IPS DF 4.7 (cell line): ENCODE data around the gene CBX8.

Source experiments
- DNase-seq: peaks from one replicate; pipeline ENCODE4 v3.0.0-alpha.2; 2013; ENCODE audit warnings: low spot score; ENCODE audit errors: extremely low read depth

The CBX8 gene

DNA sequence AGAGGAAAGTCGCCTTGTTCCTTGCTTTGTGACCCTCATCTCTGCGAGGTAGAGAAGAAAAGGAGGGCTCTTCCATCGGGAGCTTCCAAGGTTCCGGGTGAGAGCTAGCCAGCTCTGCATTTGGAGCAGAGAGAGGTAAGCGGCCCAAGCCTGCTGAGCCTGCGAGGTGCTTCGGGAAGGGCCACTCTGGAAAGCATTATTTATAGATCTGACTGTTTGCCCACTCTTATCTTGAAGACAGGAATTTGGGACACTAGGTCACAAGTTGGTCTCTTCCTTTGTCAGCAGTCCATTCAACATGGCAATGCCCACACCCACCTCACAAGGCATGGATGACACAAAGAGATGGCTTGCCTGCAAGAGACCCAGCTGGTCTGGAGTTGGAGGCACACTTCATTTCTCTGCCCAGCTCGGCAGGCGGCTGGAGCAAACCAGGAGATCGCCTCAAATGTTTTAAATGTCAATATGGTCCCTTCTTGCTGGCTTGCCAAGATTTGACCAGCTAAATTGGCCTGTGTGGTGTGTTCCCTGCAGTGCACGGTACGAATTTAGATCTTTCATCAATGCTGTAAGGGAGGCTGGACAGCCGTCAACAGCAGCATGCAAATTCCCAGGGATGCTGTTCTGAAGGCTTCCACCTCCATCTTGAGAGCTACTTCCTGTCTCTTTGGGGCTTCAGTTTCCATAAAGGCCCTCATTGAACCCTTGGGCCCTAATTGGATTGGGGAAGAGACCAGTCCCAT is 22.8 kb upstream of the CBX8 start:
- DNase-seq: no peak

DNA sequence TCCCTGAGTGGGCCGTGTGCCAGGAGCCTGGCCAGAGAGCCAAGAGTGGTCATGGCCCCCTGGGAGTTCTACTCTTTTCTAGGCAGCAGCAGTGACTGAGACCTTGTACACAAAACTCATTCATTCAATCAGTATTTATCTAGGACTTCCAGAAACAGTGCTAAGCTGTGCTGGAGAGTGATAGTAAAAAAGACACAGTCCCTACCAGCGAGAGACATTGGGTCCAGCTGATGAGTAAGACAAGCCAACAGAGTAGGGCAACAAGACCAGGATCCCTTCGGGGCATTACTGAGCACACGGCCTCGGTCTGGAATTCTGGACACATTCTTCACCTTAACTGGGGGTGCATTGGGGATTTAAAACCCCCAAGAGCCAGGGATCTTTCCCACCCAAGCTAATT is 22.2 kb upstream of the CBX8 start:
- DNase-seq: no peak

DNA sequence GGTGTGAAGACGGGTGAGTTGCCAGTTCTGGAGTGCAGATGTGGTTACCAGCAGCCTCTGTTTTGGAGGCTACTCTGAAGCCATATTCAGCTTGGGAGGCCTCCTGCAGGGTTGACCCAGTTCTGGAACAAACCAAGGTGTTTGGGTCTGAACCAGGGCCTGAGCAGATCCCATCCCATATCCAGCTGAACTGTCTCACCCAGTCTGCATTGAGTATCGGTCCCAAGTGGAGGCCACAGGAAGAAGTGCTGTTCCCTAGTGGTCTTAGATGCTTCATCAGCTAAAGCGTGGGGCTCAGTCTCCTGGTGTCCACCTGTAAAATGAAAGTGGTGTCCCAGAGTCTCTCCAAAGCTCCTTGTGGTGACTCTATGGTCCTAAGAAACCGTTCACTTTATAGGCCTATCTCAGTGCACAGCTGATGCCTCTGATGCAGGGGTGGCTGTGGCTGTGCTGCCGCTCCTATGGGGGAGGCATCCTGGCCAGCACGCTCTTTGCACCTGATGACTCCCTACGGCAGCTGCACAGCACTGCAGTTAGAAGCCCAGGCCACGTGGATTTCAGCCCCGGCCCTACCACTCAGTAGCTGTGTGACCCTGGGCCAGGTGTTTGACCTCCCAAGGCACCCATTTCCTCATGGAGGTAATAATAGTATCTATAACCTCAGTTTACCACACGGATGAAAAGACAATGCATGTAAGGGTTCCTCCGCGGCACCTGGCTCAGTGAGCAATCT is 21.3 kb upstream of the CBX8 start:
- no peak for DNase-seq

DNA sequence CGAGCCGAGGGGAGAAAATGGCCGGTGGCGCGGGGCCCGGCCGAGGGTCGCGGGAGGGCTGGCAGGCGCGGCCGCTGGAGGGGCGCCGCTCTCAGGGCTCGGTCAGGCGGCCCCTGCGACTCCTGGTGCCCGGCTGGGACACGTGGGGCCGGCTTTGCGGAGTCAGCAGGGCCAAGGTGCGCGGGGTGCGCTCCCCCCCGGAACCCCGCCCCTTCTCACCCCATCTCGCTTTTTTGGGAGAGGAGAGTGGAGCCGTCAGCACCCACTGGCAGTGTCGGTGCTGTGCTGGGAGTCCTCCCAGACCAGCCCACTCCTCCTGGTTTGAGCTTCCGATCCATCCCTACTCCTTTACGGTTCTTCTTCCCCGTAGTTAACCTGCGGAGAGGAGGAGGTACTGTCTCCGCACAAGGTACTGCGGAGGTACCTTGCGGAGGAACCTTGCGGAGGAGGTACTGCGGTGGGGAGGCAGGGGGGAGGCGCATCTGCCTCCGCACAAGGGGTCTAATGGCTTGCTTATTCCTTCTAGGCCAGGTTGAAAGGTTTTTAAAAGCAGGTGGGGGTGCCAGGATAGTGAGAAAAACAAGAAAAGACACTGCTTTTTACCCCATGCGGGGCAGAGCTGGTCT is 19.1 kb upstream of the CBX8 start:
- no peak for DNase-seq

DNA sequence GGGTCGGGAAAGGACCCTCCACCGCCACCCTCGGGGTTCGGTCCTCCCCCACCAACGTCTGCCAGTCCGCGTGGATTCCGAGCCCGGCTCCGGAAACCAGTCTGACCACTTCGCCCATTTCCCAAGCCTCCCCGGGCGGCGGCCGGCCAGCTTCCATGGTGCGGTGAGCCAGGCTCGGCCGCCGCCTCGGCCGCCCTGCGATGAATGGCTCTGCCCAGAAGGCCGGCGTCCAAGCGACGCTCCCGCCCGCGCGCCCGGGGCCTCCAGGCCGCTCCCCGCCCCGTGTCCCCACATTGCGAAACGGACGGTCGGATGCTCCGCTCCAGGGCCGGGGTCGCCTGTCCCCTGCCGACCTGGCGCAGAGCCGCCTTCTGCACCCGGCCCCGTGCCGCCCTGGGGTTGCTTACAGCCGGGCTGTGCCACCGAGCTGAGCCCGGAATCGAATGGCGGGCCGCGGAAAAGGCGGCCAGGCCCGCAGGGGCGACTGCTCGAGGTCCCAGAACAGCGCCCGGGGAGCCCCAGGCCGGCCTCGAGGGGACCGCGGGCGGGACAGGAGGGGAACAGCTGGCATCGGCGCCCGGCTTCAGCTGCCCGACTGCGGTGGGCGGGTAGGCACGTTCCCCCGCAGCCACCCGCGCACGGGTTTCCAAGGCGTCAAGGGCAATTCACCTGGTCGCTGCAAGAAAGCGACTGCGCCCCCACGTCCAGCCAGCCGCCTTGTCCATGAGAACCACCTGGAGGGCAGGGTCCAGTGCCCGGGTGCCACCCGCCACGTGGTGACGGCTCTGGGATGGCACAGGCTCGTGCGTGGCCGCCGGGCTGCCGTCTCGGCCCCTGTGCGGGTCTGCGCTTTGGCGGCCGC is 18.3 kb upstream of the CBX8 start:
- DNase-seq: no peak

DNA sequence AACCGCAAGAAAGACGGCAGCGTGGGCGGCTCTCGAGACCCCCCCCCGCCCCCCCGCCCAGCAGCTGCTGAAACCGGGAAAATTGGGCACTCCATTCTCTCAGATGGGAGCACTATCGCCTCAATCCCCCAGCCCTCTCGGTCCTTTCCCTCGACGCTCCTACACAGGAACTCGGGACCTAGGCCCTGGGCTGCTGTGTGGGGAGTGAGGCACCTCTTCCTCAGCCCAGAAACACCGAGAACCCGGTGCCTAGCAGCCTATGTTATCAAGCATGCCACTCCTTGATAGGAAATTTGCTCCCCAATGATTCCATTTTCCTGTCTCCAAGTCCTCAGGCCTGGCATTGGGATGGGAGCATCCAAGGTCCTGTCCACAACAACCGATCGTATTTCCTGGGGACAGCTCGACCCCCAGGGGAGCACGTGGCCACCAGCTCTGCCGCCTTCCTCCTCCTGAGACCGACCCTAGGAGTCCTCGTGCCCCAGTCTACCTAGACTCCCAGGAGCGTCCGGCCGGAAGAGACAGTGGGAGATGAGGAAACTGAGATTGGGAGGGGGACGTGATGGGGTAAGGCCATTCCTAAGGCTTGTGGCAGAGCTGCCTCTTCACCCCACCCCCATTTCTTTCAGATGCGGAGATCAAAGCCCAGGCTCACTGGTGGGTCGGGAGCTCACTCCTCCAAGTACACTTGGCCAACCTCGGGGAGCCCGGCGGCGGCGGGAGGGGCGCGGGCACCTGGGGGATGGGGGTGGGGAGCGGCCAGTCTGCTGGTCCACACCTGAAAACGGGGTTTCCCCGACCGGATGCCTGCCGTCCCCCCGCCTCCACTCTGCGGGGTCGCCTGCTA is 17.5 kb upstream of the CBX8 start:
- DNase-seq: no peak

DNA sequence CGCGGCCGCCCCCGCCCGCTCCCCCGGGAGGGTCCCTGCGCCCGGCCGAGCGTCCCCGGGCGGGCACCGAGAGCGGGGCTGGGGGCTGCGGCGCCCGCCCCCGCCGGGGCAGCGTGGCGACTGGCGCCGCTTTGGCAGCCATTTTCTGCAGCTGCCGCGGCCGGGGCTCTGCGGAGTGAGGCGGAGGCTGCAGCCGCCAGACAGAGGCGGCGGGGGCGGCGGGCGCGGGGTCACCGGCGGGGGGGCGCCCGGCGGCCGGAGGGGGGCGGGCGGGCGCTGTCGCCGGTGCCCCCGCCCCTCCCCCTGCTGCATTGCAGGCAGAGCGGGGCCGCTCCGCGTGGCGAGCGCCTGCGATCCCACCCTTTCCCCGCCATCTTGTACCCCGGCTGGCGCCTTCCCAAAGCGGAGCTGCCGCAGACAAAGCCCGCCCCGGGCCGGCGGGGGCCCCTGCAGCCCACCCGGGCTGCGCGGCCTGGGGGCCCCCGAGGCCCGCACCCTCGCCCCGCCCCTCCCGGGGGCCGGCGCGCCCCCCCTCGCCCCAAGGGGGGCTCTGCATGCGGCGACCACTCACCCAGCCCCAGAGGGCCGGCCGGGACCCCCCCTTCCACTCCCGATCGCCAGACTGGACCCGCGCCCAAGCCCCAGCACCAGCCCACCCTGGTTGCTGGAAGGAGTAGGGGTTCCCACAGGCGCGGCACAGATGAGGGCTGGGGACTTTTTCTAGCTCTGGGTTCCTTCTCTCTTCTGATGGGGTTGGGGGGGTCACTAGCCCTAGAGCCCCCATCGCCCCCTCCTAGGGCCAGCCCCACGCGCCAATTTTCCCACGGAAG is 16.6 kb upstream of the CBX8 start:
- DNase-seq: no peak

DNA sequence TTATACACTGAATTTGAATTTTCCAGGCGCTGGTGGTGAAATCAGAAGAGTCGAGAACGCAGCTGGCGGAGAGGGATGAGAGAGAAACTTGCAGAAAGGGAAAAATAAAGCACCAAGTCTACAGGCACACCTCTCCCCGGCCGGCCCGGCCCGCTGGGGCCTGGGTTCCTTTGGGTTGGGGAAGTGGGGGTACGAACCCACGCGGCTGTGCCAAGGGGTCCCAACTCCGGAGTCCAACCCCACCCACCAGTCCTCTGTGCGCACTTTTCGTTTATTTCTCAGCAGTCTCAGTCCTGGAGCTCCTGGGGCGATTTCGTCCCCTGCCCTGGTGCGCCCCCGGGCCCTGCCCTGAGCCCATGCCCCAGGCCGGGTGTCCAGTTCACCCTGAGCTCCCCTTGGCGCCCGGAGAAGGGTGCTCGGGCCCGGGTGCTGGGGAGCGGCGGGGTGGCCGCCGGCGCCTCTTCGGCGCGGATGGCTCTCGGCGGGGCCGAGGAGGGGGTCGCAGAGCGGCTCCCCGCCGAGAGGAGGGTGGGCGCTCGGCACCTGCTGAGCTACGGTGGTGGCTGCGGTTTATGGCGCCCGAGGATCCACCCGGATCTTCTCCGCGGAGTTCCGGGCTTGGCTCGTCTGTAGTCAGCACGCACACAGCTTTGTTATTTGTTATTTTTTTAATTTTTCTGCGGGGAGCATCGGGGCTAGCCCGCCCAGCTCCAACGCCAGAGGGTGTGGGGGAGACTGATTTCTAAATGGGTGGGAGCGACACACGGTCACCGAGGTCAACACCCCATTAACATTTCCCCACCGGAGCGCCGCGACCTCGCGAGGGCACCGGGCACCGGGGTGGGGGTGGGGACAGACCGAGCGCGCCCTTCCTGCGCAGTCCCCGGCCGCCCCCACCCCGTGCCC is 15.7 kb upstream of the CBX8 start:
- no peak for DNase-seq

DNA sequence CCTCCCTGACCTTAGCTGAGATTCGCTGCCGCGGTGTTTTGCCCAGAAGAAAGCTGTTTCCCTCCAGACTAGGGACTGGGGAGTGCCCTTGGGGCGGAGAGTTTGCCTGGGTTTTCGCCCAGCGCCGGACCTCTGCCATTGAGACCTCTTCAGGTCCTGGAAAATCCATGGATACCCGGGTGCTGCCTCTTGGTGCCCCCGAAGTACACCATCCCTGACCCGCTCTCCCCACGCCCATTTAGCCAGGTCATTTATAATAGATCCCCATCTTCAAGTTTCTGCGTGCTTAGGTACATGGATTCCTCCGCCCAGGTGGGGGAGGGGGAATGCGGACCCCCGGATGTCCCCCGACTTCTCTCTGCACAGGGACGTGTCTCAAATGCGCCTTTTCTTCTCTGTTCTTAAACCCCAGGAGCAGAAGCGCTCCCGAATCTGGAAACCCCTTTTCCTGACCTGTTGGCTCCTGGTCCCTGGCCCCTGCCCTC is 15.0 kb upstream of the CBX8 start:
- no peak for DNase-seq

DNA sequence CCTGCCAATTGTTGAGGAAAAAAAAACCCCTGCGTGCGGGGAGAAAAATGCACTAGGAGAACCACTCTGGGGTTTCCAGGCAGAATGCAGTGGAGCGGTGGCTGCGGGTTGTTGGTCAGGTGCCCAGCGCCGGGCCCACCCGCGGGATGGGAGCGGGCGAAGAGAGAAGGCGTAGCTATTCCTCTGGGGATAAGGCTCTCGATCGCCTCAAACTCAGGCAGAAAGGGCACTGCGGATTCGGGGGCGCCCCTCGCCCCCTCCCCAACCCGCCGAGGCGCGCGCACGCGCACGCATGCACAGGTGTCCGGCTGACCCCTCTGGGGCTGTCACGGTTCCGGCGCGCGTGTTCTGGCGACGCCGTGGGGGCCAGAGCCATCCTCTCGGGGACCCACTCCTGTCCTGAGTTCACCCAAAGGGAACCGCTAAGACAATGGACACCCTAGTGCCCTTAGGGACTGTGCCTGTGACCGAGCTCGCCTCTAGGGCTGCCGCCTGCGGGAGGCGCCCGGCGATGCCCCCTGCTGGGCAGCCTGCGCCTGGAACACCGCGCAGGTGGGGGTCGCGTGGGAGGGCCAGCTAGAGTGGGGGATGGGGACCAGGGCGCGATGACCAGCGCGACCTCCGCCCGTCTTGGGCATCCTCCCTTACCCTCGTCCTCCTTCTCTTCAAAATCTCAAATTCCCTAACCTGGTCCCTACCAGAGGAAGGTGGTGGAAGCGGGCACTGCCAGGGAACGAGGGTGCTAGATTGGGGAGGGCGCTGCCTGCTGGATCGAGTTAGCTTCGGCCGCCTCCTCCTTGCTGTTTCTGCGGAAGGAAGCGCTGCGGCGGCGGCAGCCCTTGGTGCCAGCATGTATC is 14.4 kb upstream of the CBX8 start:
- DNase-seq: no peak

DNA sequence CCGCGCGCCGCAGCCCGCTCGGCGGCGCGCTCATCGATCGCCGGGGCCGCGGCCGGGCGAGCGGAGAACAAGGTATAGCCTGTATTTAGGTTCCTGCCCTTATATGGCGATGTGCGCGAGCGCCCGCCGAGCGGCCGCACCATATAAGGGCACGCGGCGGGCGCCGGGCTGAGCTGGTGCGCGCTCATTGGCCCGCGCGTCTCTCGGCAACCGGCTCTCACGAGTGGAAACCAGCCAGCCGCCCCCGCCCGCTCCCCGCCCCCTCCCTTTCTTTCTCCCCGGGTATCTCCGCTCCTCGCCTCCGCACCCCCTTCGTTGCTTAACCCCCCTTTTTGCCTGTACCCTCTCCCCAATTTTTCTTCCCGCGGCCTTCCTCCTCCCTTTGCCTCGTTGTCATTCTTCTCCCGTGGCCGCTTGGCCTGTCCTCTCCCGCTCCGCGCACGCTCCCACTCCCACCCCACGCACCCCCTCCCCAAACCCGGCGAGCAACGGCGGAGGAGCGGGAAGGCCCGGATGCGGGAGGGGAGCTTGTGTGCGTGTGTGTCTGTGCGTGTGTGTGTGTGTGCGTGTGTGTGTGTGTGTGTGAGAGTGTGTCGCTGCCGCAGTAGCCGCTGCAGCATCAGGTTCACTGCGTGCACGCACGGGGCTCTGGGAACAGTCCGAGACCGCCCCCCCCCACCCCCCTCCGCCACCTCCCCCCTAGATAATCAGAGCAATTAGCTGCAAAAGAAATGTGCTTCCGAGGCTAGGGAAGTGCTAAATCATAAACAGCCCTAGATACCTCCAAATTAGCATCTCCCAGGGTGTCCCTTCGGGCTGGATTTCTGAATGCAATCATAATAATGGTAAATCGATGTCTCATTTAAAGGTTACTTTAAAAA is 13.5 kb upstream of the CBX8 start:
- no peak for DNase-seq

DNA sequence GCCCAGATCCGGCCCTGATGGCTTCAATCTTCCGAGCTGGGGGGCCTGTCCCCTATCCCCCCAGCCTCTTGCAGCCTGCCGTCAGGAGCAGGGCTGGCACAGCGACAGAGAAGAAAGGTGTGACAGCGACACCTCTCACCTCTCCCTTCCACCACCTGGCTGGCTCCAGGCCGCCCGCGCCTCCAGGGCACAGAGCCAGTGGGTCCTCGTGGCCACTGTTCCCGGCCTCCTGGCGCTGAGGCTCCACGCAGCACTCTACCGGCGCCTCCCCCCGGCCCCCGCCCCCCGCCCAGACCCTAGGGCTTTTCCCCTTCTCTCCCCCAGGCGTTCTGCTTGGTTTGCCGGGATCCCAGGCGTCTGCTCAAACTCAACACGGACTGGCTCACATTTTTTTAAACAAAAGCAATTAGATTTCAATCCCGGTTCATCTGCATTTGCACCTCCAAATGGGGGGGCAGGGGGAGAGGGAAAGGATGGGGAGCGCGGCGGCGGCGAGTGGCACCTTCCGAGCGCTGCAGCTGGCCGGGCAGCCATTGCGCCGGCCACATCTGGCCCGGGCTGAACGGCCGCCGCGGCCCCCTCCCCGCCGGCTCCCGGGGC is 12.8 kb upstream of the CBX8 start:
- no peak for DNase-seq

DNA sequence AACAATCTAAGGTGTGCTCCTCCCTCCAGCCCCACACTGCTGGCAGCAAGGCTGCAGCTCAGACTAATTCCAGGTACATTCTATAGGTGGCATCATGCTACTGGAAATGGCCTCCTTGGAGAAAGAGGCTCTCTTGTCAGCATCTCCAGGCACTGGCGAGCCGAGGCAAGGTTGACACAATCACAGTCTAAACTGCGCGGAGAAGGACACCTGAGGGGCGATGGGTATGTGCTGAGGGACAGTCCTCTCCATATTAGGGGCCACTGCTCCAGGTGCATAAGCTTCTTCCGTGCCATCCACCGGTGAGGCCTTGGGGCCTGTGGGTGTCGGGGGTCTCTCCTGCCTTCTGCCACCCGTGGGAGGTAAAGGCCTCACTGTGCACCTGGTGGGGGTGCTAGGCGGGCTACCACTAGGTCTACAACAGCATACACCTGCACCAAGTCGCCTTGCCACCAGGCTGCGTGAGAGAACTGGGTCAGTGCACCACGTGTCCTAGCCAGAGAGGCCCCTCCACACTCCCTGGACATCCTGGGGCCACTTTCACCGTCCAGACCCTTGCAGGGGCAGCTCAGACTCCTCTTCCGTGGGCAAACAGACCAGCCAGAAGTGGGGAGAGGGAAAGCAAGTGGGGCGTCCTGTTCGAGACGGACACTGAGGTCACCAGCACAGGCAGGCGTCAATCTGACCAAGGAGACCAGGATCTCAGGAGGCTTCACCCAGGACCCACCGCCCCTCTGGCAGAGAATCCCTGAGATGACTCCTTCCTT is 12.1 kb upstream of the CBX8 start:
- DNase-seq: no peak

DNA sequence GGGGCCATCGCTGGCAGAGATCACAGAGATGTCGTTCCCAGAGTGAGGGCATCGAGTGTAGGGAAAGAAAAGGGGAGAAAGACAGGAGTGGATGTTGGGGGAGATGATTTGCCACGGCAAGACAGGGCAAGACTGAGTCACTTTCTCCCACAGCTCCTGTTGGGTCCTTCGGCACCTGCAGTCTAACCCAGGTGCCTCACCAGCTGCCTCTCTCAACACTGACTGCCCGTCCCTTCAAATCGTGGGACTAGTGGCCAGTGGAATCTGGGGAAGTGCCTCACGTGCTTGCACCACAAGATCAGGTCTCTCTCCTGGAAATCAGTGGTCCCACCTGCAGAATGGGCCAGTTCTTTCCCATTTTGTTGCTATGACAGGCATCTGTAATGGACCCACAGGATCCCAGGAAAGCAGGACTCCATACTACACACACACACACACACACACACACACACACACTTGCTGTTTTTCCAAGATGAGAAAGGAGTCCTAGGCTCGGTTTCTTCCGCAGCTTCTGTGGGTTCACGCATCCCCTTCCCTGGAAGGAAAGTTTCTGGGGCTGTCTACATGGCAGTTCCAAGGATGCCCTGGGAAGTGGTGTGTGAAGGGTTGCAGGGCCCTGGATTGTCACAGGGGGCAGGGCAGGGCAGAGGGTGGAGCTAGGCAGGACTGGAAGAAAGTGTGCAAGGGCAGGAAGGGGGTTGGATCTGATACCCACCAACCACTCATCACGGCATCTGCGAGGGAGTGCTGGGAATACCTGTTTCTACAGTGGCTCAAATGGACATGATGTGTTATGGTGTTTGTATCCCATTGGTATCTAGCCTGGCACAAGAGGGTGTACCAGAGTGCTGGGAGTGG is 10.2 kb upstream of the CBX8 start:
- no peak for DNase-seq

DNA sequence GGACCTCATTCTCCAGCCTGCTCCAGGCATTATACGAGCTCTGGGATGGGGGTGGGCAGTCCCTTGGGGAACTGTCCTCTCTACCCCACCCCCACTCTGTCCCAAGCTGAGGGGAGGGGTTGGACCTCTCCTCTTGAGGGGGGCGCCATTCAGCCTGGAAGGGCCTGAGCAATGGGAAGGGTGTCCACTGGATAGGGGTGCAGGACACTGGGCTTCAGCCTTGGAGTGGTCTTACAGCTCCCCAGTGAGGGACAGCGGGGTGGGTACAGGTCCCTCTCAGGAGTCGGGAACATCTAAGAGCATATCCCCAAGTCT is 9.5 kb upstream of the CBX8 start:
- no peak for DNase-seq
